Neural cell (in vitro differentiated cells): ENCODE measurements around the gene TFPT. TPM values are rescaled to one million over a fixed set of nuclear protein-coding genes. Genes with fewer than 3 reads are reported as not detected.

ENCODE experiments used
- H2AFZ ChIP-seq: fragments of 200-600, 300-800 bp; sonication (generic), shearing (Covaris generic); 2 replicates; pipeline ENCODE4 v1.6.0; 2014; ENCODE audit warnings: low read depth, mild to moderate bottlenecking, antibody characterized with exemption, low read length, moderate library complexity
- H3F3A ChIP-seq: fragments of 200-600 bp; shearing (Covaris generic); 2 replicates; pipeline ENCODE4 v1.6.1; 2016; ENCODE audit warnings: mild to moderate bottlenecking, moderate library complexity, mixed read lengths, antibody characterized with exemption, low read length; ENCODE audit not compliant: insufficient read depth, poor library complexity, severe bottlenecking
- H3K27ac ChIP-seq: fragments of 200-600, 300-800 bp; sonication (generic), shearing (Covaris generic); 2 replicates; pipeline ENCODE4 v1.5.1; 2014; ENCODE audit warnings: mild to moderate bottlenecking, low read length, moderate library complexity
- H3K27me3 ChIP-seq: fragments of 300-800, 200-600 bp; sonication (generic), shearing (Covaris generic); 2 replicates; pipeline ENCODE4 v1.6.0; 2014; ENCODE audit warnings: mild to moderate bottlenecking, low read depth, low read length, moderate library complexity; ENCODE audit not compliant: insufficient read depth
- H3K36me3 ChIP-seq: fragments of 300-800, 200-600 bp; sonication (generic), shearing (Covaris generic); 2 replicates; pipeline ENCODE4 v1.5.1; 2014; ENCODE audit warnings: mild to moderate bottlenecking, antibody characterized with exemption, low read length, moderate library complexity; ENCODE audit not compliant: insufficient read depth
- H3K4me2 ChIP-seq: fragments of 300-800, 200-600 bp; sonication (generic), shearing (Covaris generic); 2 replicates; pipeline ENCODE4 v1.6.0; 2014; ENCODE audit warnings: mild to moderate bottlenecking, low read length
- H3K4me3 ChIP-seq: fragments of 300-800, 200-600 bp; sonication (generic), shearing (Covaris generic); 2 replicates; pipeline ENCODE4 v1.5.1; 2014; ENCODE audit warnings: mild to moderate bottlenecking, low read length, moderate library complexity
- H3K79me2 ChIP-seq: fragments of 200-600 bp; shearing (Covaris generic); replicated peaks from 2 replicates; pipeline ENCODE4 v1.6.0; 2014; ENCODE audit warnings: mild to moderate bottlenecking, low read length, moderate library complexity; ENCODE audit not compliant: insufficient read depth
- H3K9ac ChIP-seq: fragments of 300-800, 200-600 bp; sonication (generic), shearing (Covaris generic); 2 replicates; pipeline ENCODE4 v1.6.1; 2016; ENCODE audit warnings: mild to moderate bottlenecking, low read length, mixed read lengths
- H3K9me2 ChIP-seq: fragments of 200-600 bp; shearing (Covaris generic); 2 replicates; pipeline ENCODE4 v1.6.1; 2016; ENCODE audit warnings: mild to moderate bottlenecking, low read length, mixed read lengths; ENCODE audit not compliant: insufficient read depth
- H3K9me3 ChIP-seq: fragments of 200-600, 300-800 bp; sonication (generic), shearing (Covaris generic); 2 replicates; pipeline ENCODE4 v1.6.1; 2016; ENCODE audit warnings: mild to moderate bottlenecking, mixed run types, low read length, moderate library complexity, mixed read lengths
- H4K20me1 ChIP-seq: fragments of 200-600 bp; shearing (Covaris generic); 2 replicates; pipeline ENCODE4 v1.6.1; 2016; ENCODE audit warnings: mild to moderate bottlenecking, mixed run types; ENCODE audit not compliant: insufficient read depth
- CTCF ChIP-seq: fragments of 450-650 bp; IDR thresholded peaks from 2 replicates; pipeline ENCODE4 v1.5.1; 2014; ENCODE audit warnings: antibody characterized with exemption, mild to moderate bottlenecking, moderate library complexity; ENCODE audit not compliant: poor library complexity, severe bottlenecking
- EP300 ChIP-seq: fragments of 450-650 bp; conservative IDR thresholded peaks from 2 replicates; pipeline ENCODE4 v1.6.1; 2014; ENCODE audit warnings: antibody characterized with exemption, mild to moderate bottlenecking, moderate library complexity; ENCODE audit not compliant: poor library complexity, severe bottlenecking
- EZH2 ChIP-seq: fragments of 200-600, 300-800 bp; shearing (Covaris generic), sonication (generic); IDR thresholded peaks from 2 replicates; pipeline ENCODE4 v1.6.1; 2014; ENCODE audit warnings: antibody characterized with exemption, low read length, borderline replicate concordance, mild to moderate bottlenecking; ENCODE audit not compliant: insufficient read depth, poor library complexity, severe bottlenecking
- MXI1 ChIP-seq: fragments of 450-650 bp; conservative IDR thresholded peaks from 2 replicates; pipeline ENCODE4 v1.6.1; 2014; ENCODE audit warnings: antibody characterized with exemption, mild to moderate bottlenecking; ENCODE audit not compliant: poor library complexity, severe bottlenecking
- POLR2AphosphoS5 ChIP-seq: IDR thresholded peaks from 2 replicates; pipeline ENCODE4 v1.6.1; 2012
- RAD21 ChIP-seq: fragments of 450-650 bp; conservative IDR thresholded peaks from 2 replicates; pipeline ENCODE4 v1.6.1; 2014; ENCODE audit warnings: antibody characterized with exemption, mild to moderate bottlenecking, moderate library complexity
- REST ChIP-seq: IDR thresholded peaks from 2 replicates; pipeline ENCODE4 v1.6.1; 2012; ENCODE audit warnings: borderline replicate concordance
- SMC3 ChIP-seq: fragments of 450-650 bp; conservative IDR thresholded peaks from 2 replicates; pipeline ENCODE4 v1.6.1; 2014; ENCODE audit warnings: antibody characterized with exemption, mild to moderate bottlenecking, moderate library complexity; ENCODE audit not compliant: poor library complexity
- TAF1 ChIP-seq: IDR thresholded peaks from 2 replicates; pipeline ENCODE4 v1.6.1; 2012; ENCODE audit warnings: low read depth
- polyA plus RNA-seq: library from polyadenylated mRNA; depleted of rRNA; stranded (reverse); fragments of >200 nt; gene quantifications from 2 replicates; pipeline ENCODE4 v1.2.3, GENCODE V29; 2014

Gene TFPT
- polyA plus RNA-seq, 1 donor from 2014 or later = 24.3 TPM

- Histone ChIP-seq H3K9ac (no peak overlapping the region), H3K79me2 (no peaks in the 10 kb centered on the region), H3K9me2 (no peaks in the 10 kb centered on the region), H3F3A (no peaks in the 10 kb centered on the region), H3K9me3 (no peaks in the 10 kb centered on the region), H3K27ac (no peak overlapping the region), H3K4me2 (no peak overlapping the region), H3K4me3 (no peak overlapping the region), H3K36me3 (no peaks in the 10 kb centered on the region), H2AFZ (no peak overlapping the region), H4K20me1 (no peaks in the 10 kb centered on the region), H3K27me3 (no peaks in the 10 kb centered on the region)
- TF ChIP-seq EZH2 (no peak), POLR2AphosphoS5 (no peak), RAD21 (no peak), CTCF (no peak), SMC3 (no peak), EP300 (no peak), MXI1 (no peak), TAF1 (no peak), REST (no peak)
Measured at GRCh38 chr19:54152878-54153524, 37.5 kb upstream of the TFPT start.

GRCh38 chr19:54152267-54152666, 36.8 kb upstream of the TFPT start:
- Histone ChIP-seq H3K9ac (no peak overlapping the region), H4K20me1 (no peaks in the 10 kb centered on the region), H3K27me3 (no peaks in the 10 kb centered on the region), H3K79me2 (no peaks in the 10 kb centered on the region), H3K4me2 (no peak overlapping the region), H2AFZ (no peak overlapping the region), H3K9me2 (no peaks in the 10 kb centered on the region), H3F3A (no peaks in the 10 kb centered on the region), H3K9me3 (no peaks in the 10 kb centered on the region), H3K4me3 (no peak overlapping the region), H3K27ac (no peak overlapping the region), H3K36me3 (no peaks in the 10 kb centered on the region)
- TF ChIP-seq EP300 = no peak
- no peak for TF ChIP-seq REST
- no peak for TF ChIP-seq POLR2AphosphoS5
- TF ChIP-seq RAD21 = no peak
- no peak for TF ChIP-seq EZH2
- TF ChIP-seq TAF1 = no peak
- no peak for TF ChIP-seq MXI1
- TF ChIP-seq SMC3 = no peak
- no peak for TF ChIP-seq CTCF
